Psoas muscle (tissue), 8 donors: Measurements from ENCODE around the gene ATF6. TPM values are rescaled to one million over a fixed set of nuclear protein-coding genes. Genes with fewer than 3 reads are reported as not detected.

ENCODE experiments used
- ATAC-seq, 4 donors: fragments of 200-7000 bp; cut with Tn5 transposase; one replicate each; pipeline ENCODE4 v1.9.1; 2020; ENCODE audit warnings: moderate library complexity in 3 of 4, mild to moderate bottlenecking in 2 of 4
- DNase-seq, 2 donors: peaks; one replicate each; pipeline ENCODE4 v3.0.0-alpha.2; 2020
- H3K27ac ChIP-seq: fragments of 200-600 bp; one replicate; pipeline ENCODE4 v1.8.0; 2022
- H3K27me3 ChIP-seq, 3 donors: fragments of 200-600 bp in 1 of 3; one replicate each; pipeline versions ENCODE4 v1.6.1 to v1.8.0; 2013 to 2022; ENCODE audit warnings: low read length in 2 of 3, mild to moderate bottlenecking in 2 of 3, moderate library complexity in 1 of 3; ENCODE audit not compliant: insufficient read depth in 3 of 3
- H3K36me3 ChIP-seq, 2 donors: fragments of 200-600 bp in 1 of 2; one replicate each; pipeline versions ENCODE4 v1.6.1 to v1.8.0; 2013 to 2022; ENCODE audit warnings: low read depth in 1 of 2, mild to moderate bottlenecking in 1 of 2, moderate library complexity in 1 of 2; ENCODE audit not compliant: insufficient read depth in 1 of 2
- H3K4me1 ChIP-seq: fragments of 200-600 bp; one replicate; pipeline ENCODE4 v1.8.0; 2022
- H3K4me3 ChIP-seq: fragments of 200-600 bp; one replicate; pipeline ENCODE4 v1.8.0; 2022; ENCODE audit warnings: mild to moderate bottlenecking
- H3K9me3 ChIP-seq: fragments of 200-600 bp; one replicate; pipeline ENCODE4 v1.8.0; 2022
- CTCF ChIP-seq: fragments of 200-600 bp; IDR thresholded peaks from one replicate; pipeline ENCODE4 v1.8.0; 2022; ENCODE audit warnings: antibody characterized with exemption
- WGBS, 3 donors: extraction: QIAGEN DNeasy Blood & Tissue Kit; methylation state at CpG; one replicate each; pipeline versions ENCODE4 v1.1.6 to v1.1.7; 2013; 5-methylcytosine and 5-hydroxymethylcytosine counted together
- intact Hi-C, 2 donors: fragments of 100-400 bp; cut with DNase I; formaldehyde crosslinking; loops; one replicate each; pipeline versions ENCODE4 v1.11.0 to v1.14.2; 2022
- polyA plus RNA-seq, 3 donors: library from polyadenylated mRNA; stranded (reverse); fragments of 200-250 nt; gene quantifications; one replicate each; pipeline ENCODE4 v1.2.3, GENCODE V29; 2013
- total RNA-seq, 4 donors: library from RNA; stranded (reverse); fragmentation: NEBNext Ultra II Directional in 2 of 4; extraction: Animal tissue kit (Norgen Biotek cat#: 25700) in 2 of 4; gene quantifications; one replicate each; pipeline versions ENCODE4 v1.2.1 to v1.2.4, GENCODE V29; 2021 to 2023
- donor health status: healthy with polysubstance abuse.
- donor health status: DM: no; HTN: no; CAD: no; lungs with moderate emphysema.
- donor health status: Bipolar disorder and iron deficiency.
- donor health status: healthy.
- donor health status: DM: yes; HTN: yes; CAD: no.
- donor health status: DM: no; HTN: no; CAD: no.
- donor health status: DM: no; HTN: no; CAD: no.
- donor health status: DM: yes; HTN: yes; CAD: no.

The ATF6 gene
- total and polyA plus RNA-seq, 7 donors = 6.4 to 17.1 (median 11.0) TPM

- Histone ChIP-seq H3K4me3 (no peak overlapping the region), H3K4me1 (peaks cover 14% of the 10 kb centered on the region)
- no peak for ATAC-seq
These were observed 192.3 kb downstream of the ATF6 start for GRCh38 chr1:161958425-161958824.

GRCh38 chr1:161962091-161962887, 196.2 kb downstream of the ATF6 start:
- Histone ChIP-seq H3K27me3 (no peaks in the 10 kb centered on the region), H3K27ac (peak overlapping the region; percentile 34), H3K4me1 (no peaks in the 10 kb centered on the region), H3K4me3 (peak overlapping the region; percentile 34), H3K36me3 (peaks cover 2 to 12% of the 10 kb centered on the region in 2 donors), H3K9me3 (no peaks in the 10 kb centered on the region)
- TF ChIP-seq CTCF = no peak
- WGBS, 3 donors = 37 to 46% (median 39%) methylated on average over 8 of the region's 8 CpGs
- no peak for DNase-seq
- intact Hi-C loops = no loop called here
- ATAC-seq = peak in 3 of 4 donors; percentile 32 to 47 (median 35)

More at GRCh38 chr1:161958425-161958824, 192.3 kb downstream of the ATF6 start:
- Histone ChIP-seq H3K27ac (no peak overlapping the region), H3K36me3 (peaks cover 0 to 12% of the 10 kb centered on the region in 2 donors), H3K9me3 (no peaks in the 10 kb centered on the region), H3K27me3 (no peaks in the 10 kb centered on the region)
- WGBS, 3 donors = 82 to 86% (median 85%) methylated on average over 7 of the region's 7 CpGs
- TF ChIP-seq CTCF = no peak
- intact Hi-C loops = no loop called here
- no peak for DNase-seq

DNA sequence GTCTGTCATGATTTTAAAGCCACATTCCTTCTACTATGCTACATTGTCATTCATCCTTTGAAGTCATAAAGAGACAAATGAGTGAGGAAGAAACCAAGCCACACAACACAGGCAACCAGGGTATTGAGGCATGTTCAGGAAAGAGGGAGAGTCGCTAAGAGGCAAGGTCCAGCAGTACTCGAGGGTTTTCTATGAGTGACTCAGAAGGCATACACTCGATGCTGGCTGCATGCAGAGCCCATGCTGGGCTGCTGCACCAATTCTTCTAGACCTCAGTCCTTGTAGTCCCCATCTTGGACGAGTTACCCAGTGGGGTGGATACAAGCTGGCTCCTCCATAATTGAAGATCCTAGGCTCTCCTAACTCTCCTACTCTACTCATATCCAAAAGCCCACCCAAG, 199.9 kb downstream of the ATF6 start:
- Histone ChIP-seq H3K4me3 (no peak overlapping the region), H3K27me3 (no peaks in the 10 kb centered on the region), H3K36me3 (peaks cover 0 to 4% of the 10 kb centered on the region in 2 donors), H3K4me1 (no peaks in the 10 kb centered on the region), H3K27ac (no peak overlapping the region), H3K9me3 (no peaks in the 10 kb centered on the region)
- ATAC-seq (no peak), DNase-seq (no peak)
- TF ChIP-seq CTCF = no peak
- intact Hi-C loops = no loop called here
- WGBS, 3 donors = 85 to 91% (median 89%) methylated on average over 4 of the region's 4 CpGs

DNA sequence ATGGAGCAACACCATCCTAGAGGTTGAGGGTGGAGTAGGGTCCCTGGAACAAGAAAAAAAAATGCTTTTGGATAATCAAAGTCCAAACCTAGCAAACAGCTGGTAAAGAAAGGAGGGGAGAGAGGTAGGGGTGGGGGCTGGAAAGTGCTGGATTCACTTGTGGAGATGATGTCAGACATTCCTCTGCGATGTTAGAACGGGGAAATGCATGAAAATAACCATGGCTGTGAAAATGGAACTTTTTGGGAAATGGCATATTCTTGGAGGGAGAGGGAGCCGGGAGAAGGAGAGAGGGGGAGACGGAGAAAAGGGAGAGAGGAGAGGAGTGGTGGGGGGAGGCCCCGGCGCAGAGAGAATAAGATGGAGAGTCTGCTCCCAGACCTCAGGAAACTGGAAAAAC, 203.9 kb downstream of the ATF6 start:
- intact Hi-C loops = no loop called here
- WGBS, 3 donors = 59 to 67% (median 59%) methylated on average over 6 of the region's 6 CpGs
- Histone ChIP-seq H3K9me3 (no peaks in the 10 kb centered on the region), H3K36me3 (peaks cover 0 to 4% of the 10 kb centered on the region in 2 donors), H3K27ac (no peak overlapping the region), H3K4me1 (peaks cover 13% of the 10 kb centered on the region), H3K27me3 (no peaks in the 10 kb centered on the region), H3K4me3 (no peak overlapping the region)
- TF ChIP-seq CTCF = no peak
- ATAC-seq (no peak), DNase-seq (no peak)
